Breast epithelium (tissue), 4 donors: ENCODE results near the gene PASD1. TPM values are rescaled to one million over a fixed set of nuclear protein-coding genes. Genes with fewer than 3 reads are reported as not detected.

ENCODE experiments used
- DNase-seq, 2 donors: peaks; one replicate each; pipeline ENCODE4 v3.0.0-alpha.2; 2019; ENCODE audit warnings: low spot score in 2 of 2
- H3K27ac ChIP-seq, 2 donors: fragments of 200-600 bp; sonication (generic) in 1 of 2; one replicate each; pipeline ENCODE4 v1.5.1; 2016 to 2019; ENCODE audit warnings: mild to moderate bottlenecking in 1 of 2
- H3K27me3 ChIP-seq, 2 donors: fragments of 200-600 bp; sonication (generic) in 1 of 2; one replicate each; pipeline versions ENCODE4 v1.5.1 to v1.6.0; 2017 to 2019; ENCODE audit warnings: control low read depth in 1 of 2, mild to moderate bottlenecking in 1 of 2
- H3K36me3 ChIP-seq: fragments of 200-600 bp; one replicate; pipeline ENCODE4 v1.5.1; 2019
- H3K4me1 ChIP-seq, 2 donors: fragments of 200-600 bp; sonication (generic); one replicate each; pipeline ENCODE4 v1.5.1; 2016 to 2019; ENCODE audit warnings: control low read depth in 1 of 2
- H3K4me3 ChIP-seq, 3 donors: fragments of 200-600 bp; sonication (generic); 1 replicate in 2 of 3; 2 replicates in 1 of 3; pipeline ENCODE4 v1.5.1; 2016 to 2019; ENCODE audit warnings: mild to moderate bottlenecking in 3 of 3, moderate library complexity in 2 of 3
- H3K9me3 ChIP-seq, 2 donors: fragments of 200-600 bp; sonication (generic) in 1 of 2; one replicate each; pipeline ENCODE4 v1.5.1; 2016 to 2019; ENCODE audit warnings: control low read depth in 1 of 2
- CTCF ChIP-seq, 3 donors: fragments of 450-650 bp; IDR thresholded peaks; one replicate each; pipeline ENCODE4 v1.5.1; 2016 to 2017; ENCODE audit warnings: antibody characterized with exemption in 3 of 3, mild to moderate bottlenecking in 3 of 3, moderate library complexity in 3 of 3
- POLR2A ChIP-seq: fragments of 450-650 bp; IDR thresholded peaks from one replicate; pipeline ENCODE4 v1.6.1; 2016; ENCODE audit warnings: antibody characterized with exemption, mild to moderate bottlenecking, moderate library complexity
- POLR2AphosphoS5 ChIP-seq, 3 donors: sonication (generic); formaldehyde crosslinking; IDR thresholded peaks; one replicate each; pipeline ENCODE4 v1.6.1; 2017; ENCODE audit warnings: antibody characterized with exemption in 3 of 3
- intact Hi-C: fragments of 100-400 bp; cut with DNase I; formaldehyde crosslinking; loops from one replicate; pipeline ENCODE4 v1.15.1; 2023; ENCODE audit warnings: low total_unique reads
- total RNA-seq, 3 donors: library from RNA; depleted of rRNA; stranded (reverse); fragments of >200 nt; gene quantifications; one replicate each; pipeline ENCODE4 v1.1.0, GENCODE V29; 2016

Gene PASD1
- total RNA-seq, 3 donors from 2014 or later, result not detected

- peak in 2 of 3 donors; percentile 12 to 24 for TF ChIP-seq CTCF (IDR thresholded peaks at IDR 0.05)
- no peak for TF ChIP-seq POLR2AphosphoS5 (IDR thresholded peaks at IDR 0.05)
- H3K36me3 ChIP-seq, result no peaks in the 10 kb centered on the region
- H3K4me3 ChIP-seq, result no peak overlapping the region
- peaks cover 0 to 29% of the 10 kb centered on the region in 2 donors for H3K27me3 ChIP-seq
- no peaks in the 10 kb centered on the region for H3K4me1 ChIP-seq
- intact Hi-C loops, result no loop called here
- no peak for DNase-seq
- no peaks in the 10 kb centered on the region for H3K9me3 ChIP-seq
- no peak overlapping the region for H3K27ac ChIP-seq
Measured at GRCh38 chrX:151713849-151714248, 150.4 kb downstream of the PASD1 start.

- H3K4me3 ChIP-seq, result no peak overlapping the region
- peaks cover 0 to 29% of the 10 kb centered on the region in 2 donors for H3K27me3 ChIP-seq
- no peaks in the 10 kb centered on the region for H3K4me1 ChIP-seq
- H3K9me3 ChIP-seq, result no peaks in the 10 kb centered on the region
- H3K27ac ChIP-seq, result no peak overlapping the region
- intact Hi-C loops, result no loop called here
- no peaks in the 10 kb centered on the region for H3K36me3 ChIP-seq
- TF ChIP-seq CTCF (IDR thresholded peaks at IDR 0.05) (no peak), POLR2AphosphoS5 (IDR thresholded peaks at IDR 0.05) (no peak), POLR2A (no peak)
- no peak for DNase-seq
Measured at GRCh38 chrX:151714362-151714761, 150.9 kb downstream of the PASD1 start.

GRCh38 chrX:151715752-151716151 is 152.3 kb downstream of the PASD1 start, which contains the start of gene FATE1:
TSS of gene FATE1 (plus strand) at chrX:151716035. CDS start at chrX:151716120, 85 bp downstream.
- DNase-seq, result no peak
- intact Hi-C loops, result no loop called here
- TF ChIP-seq POLR2A, result no peak
- no peak for TF ChIP-seq POLR2AphosphoS5 (IDR thresholded peaks at IDR 0.05)
- no peak for TF ChIP-seq CTCF (IDR thresholded peaks at IDR 0.05)

GRCh38 chrX:151722241-151722846 is 158.9 kb downstream of the PASD1 start:
- TF ChIP-seq CTCF (IDR thresholded peaks at IDR 0.05) (no peak), POLR2AphosphoS5 (IDR thresholded peaks at IDR 0.05) (no peak), POLR2A (no peak)
- H3K9me3 ChIP-seq, result no peaks in the 10 kb centered on the region
- intact Hi-C loops, result no loop called here
- no peaks in the 10 kb centered on the region for H3K36me3 ChIP-seq
- H3K27ac ChIP-seq, result no peak overlapping the region
- peaks cover 0 to 48% of the 10 kb centered on the region in 2 donors for H3K27me3 ChIP-seq
- no peaks in the 10 kb centered on the region for H3K4me1 ChIP-seq
- no peak for DNase-seq
- H3K4me3 ChIP-seq, result no peak overlapping the region

More at GRCh38 chrX:151715752-151716151, 152.3 kb downstream of the PASD1 start, which contains the start of gene FATE1:
- Histone ChIP-seq H3K27ac (no peak within 1 kb of the TSS), H3K27me3 (peaks cover 0 to 38% of the 10 kb centered on the region in 2 donors), H3K4me1 (no peaks in the 10 kb centered on the region), H3K36me3 (no peaks in the 10 kb centered on the region), H3K9me3 (no peaks in the 10 kb centered on the region), H3K4me3 (no peak within 1 kb of the TSS)

- no peak for DNase-seq
- Histone ChIP-seq H3K4me3 (no peak overlapping the region), H3K9me3 (no peaks in the 10 kb centered on the region), H3K4me1 (no peaks in the 10 kb centered on the region), H3K27ac (no peak overlapping the region), H3K36me3 (no peaks in the 10 kb centered on the region), H3K27me3 (peaks cover 0 to 53% of the 10 kb centered on the region in 2 donors)
- intact Hi-C loops, result no loop called here
- TF ChIP-seq POLR2AphosphoS5 (IDR thresholded peaks at IDR 0.05), result no peak
- no peak for TF ChIP-seq POLR2A
- TF ChIP-seq CTCF (IDR thresholded peaks at IDR 0.05), result no peak
Measured at GRCh38 chrX:151723156-151723760, 159.8 kb downstream of the PASD1 start.
